ENCODE measurements around the gene KDM2A. TPM values are rescaled to one million over a fixed set of nuclear protein-coding genes. Genes with fewer than 3 reads are reported as not detected.

KDM2A gene
- total RNA-seq, 2 experiments from 2014 or later, result 90.3 to 93.1 TPM

DNA sequence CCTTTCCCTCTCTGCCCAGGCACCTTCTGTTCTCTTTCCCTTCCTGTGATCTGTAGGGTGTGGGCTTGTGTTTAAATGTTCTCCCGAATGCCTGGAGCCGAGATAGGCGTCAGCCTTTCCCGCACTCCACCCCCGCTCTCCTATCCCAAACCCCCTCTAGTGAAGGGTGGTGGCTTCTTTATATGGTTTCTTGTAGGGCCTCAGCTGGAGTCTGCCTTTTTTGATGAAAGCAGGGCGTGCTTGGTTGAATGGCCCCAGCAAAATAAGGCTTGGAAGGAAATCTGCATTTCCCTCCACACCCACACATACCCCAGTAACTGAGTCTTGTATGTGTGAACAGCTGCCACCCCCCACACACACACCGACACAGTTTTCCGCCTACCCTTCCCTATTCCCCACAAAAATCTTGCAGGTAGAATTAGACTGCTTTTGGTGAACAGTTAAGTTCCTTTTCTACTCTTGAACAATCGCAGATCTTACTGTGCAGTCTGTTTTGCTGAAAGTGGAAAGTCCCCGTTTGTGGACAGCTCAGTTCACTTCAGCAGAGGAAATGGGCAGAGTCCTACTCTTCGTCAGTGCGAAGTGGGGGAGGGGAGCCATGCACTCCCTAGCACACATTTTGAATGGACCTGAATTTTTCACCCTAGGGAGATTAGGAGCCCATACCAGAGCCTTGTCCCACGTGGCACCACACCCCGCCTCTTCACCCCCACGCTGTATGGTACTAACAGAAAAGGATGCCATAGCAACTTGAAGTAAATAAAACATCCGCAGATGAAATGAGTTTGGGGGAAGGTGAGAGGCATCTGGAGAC, 121.7 kb downstream of the KDM2A start:
- CTCF ChIA-PET, result interaction anchor here (0.8 to 3.0 kb wide), 16 partner anchors 8 to 159 kb away, joined by 3 to 28 read pairs (median 5); no protein-coding TSS in a partner anchor
- peaks cover 49% of the 10 kb centered on the region for H3K4me1 Mint-ChIP-seq (ENCODE audit: low read depth)

DNA sequence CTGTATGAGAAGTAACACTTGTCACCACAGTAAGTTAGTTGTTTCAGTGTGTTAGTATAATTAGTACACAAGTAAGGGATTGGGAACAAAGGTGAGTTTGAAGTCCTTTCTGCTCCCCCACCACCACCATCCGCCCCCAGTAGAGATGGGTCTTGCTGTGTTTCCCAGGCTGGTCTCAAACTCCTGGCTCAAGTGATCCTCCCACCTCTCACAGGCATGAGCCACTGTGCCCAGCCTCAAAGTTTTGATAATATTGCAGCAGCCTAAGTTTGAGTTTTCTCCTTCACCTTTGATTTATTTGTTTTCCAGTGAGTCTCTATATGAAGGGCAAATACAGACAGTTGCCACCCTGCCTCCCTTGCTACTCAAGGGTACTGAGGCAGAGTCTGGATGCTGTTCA, 123.5 kb downstream of the KDM2A start:
- H3K27me3 Mint-ChIP-seq (ENCODE audit: low read depth), result no peaks in the 10 kb centered on the region
- CTCF ChIA-PET, result interaction anchor here (1.0 to 1.3 kb wide), 2 partner anchors 20 to 103 kb away, joined by 3 to 4 read pairs; no protein-coding TSS in a partner anchor

More for the DNA sequence above, 121.7 kb downstream of the KDM2A start:
- Mint-ChIP-seq H3K27me3 (ENCODE audit: low read depth) (no peaks in the 10 kb centered on the region), H3K4me3 (peak overlapping the region; percentile 100), H3K9me3 (ENCODE audit: insufficient read depth) (no peaks in the 10 kb centered on the region), H3K36me3 (ENCODE audit: low read depth) (peaks cover 52% of the 10 kb centered on the region), H3K27ac (peak overlapping the region; percentile 98)
- POLR2A ChIA-PET, result interaction anchor here (0.7 to 3.1 kb wide), 20 partner anchors 12 to 398 kb away, joined by 3 to 39 read pairs (median 6); partner anchors contain the start of genes ANKRD13D and RCE1
- ATAC-seq (peak; percentile 51), DNase-seq (peak; percentile 82)

DNA sequence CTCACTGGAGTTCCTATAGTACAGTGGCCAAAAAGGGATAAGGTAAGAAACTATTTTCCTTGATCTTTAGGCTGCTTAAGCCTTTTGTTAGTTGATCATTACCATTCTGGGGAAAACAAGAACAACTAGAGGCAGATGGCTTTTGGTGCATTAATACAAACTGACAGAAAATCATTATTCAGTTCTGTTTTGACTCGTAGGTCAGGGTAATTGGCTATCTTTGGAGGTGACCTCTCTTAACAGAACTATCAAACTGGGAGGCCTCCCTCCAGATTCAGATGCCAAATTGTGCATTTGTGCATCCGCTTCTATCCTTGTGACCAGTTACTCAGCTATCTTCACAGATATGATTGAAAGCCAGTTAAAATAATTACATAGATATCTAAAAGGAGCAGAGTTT, 124.0 kb downstream of the KDM2A start:
- H3K4me1 Mint-ChIP-seq (ENCODE audit: low read depth), result peaks cover 49% of the 10 kb centered on the region
- no peak for ATAC-seq

More for the DNA sequence above, 123.5 kb downstream of the KDM2A start:
- Mint-ChIP-seq H3K9me3 (ENCODE audit: insufficient read depth) (no peaks in the 10 kb centered on the region), H3K36me3 (ENCODE audit: low read depth) (peaks cover 62% of the 10 kb centered on the region), H3K4me3 (peak overlapping the region; percentile 100), H3K27ac (peak overlapping the region; percentile 98), H3K4me1 (ENCODE audit: low read depth) (peaks cover 49% of the 10 kb centered on the region)
- DNase-seq (no peak), ATAC-seq (no peak)
- POLR2A ChIA-PET, result no interaction called here

DNA sequence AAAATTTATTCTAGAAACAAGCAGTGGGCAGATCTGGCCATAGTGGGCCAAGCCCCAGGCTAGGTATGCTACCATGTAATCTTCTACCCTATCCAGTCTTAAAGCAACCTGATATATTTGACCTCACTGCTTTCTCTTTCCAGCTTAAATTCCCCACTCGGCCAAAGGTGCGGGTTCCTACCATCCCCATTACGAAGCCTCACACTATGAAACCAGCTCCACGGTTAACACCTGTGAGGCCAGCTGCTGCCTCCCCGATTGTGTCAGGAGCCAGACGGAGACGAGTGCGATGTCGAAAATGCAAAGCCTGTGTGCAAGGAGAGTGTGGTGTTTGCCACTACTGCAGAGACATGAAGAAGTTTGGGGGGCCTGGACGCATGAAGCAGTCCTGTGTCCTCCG, 126.0 kb downstream of the KDM2A start:
- H3K27me3 Mint-ChIP-seq (ENCODE audit: low read depth), result no peaks in the 10 kb centered on the region
- ATAC-seq (no peak), DNase-seq (no peak)
- CTCF ChIA-PET, result interaction anchor here (0.9 kb wide), 1 partner anchor 32 kb away, joined by 4 read pairs; no protein-coding TSS in a partner anchor
- H3K4me3 Mint-ChIP-seq, result no peak overlapping the region
- peaks cover 84% of the 10 kb centered on the region for H3K36me3 Mint-ChIP-seq (ENCODE audit: low read depth)
- no peaks in the 10 kb centered on the region for H3K9me3 Mint-ChIP-seq (ENCODE audit: insufficient read depth)
- H3K27ac Mint-ChIP-seq, result no peak overlapping the region
- POLR2A ChIA-PET, result no interaction called here
- peaks cover 43% of the 10 kb centered on the region for H3K4me1 Mint-ChIP-seq (ENCODE audit: low read depth)

More for the DNA sequence above, 124.0 kb downstream of the KDM2A start:
- Mint-ChIP-seq H3K4me3 (no peak overlapping the region), H3K9me3 (ENCODE audit: insufficient read depth) (no peaks in the 10 kb centered on the region), H3K27ac (peak overlapping the region; percentile 98), H3K27me3 (ENCODE audit: low read depth) (no peaks in the 10 kb centered on the region), H3K36me3 (ENCODE audit: low read depth) (peaks cover 65% of the 10 kb centered on the region)
- DNase-seq, result no peak
- ChIA-PET CTCF (interaction anchor here (0.7 to 1.3 kb wide), 3 partner anchors 10 to 103 kb away, joined by 3 to 4 read pairs (median 3); no protein-coding TSS in a partner anchor), POLR2A (no interaction called here)

DNA sequence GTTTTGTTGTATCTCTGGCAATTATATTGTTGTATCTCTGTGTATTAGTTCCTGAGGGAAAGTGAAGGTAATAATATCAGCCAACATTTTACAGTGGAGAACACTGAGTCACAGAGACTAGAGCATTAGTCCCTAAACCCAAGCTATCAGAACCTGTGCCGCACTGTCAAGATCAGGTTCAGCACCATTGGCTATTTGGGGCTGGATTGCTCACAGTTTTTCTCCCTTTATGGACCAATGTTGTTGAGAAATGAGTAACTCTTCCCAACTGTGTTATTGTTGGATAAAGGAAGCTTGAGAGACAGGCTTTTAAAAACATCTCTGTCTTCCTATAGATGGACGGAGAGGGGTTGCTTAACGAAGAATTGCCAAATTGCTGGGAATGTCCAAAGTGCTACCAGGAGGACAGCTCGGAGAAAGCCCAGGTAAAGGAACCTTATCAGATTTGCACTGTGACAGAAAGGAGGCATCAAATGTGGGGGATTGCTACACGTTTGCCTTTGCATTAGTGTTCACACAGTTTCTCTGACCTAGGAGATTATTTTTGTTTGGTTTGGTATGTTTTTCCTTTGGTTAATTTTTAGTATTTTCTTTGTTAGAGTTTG, 129.0 kb downstream of the KDM2A start:
- ATAC-seq (no peak), DNase-seq (no peak)
- ChIA-PET CTCF (interaction anchor here (1.1 to 1.2 kb wide), 2 partner anchors 14 to 69 kb away, joined by 3 read pairs; no protein-coding TSS in a partner anchor), POLR2A (interaction anchor here (0.8 to 1.1 kb wide), 2 partner anchors 8 to 23 kb away, joined by 3 to 4 read pairs; no protein-coding TSS in a partner anchor)
- Mint-ChIP-seq H3K4me3 (no peak overlapping the region), H3K9me3 (ENCODE audit: insufficient read depth) (no peaks in the 10 kb centered on the region), H3K4me1 (ENCODE audit: low read depth) (peaks cover 41% of the 10 kb centered on the region), H3K27ac (peak overlapping the region; percentile 36), H3K27me3 (ENCODE audit: low read depth) (no peaks in the 10 kb centered on the region), H3K36me3 (ENCODE audit: low read depth) (peaks cover 83% of the 10 kb centered on the region)

DNA sequence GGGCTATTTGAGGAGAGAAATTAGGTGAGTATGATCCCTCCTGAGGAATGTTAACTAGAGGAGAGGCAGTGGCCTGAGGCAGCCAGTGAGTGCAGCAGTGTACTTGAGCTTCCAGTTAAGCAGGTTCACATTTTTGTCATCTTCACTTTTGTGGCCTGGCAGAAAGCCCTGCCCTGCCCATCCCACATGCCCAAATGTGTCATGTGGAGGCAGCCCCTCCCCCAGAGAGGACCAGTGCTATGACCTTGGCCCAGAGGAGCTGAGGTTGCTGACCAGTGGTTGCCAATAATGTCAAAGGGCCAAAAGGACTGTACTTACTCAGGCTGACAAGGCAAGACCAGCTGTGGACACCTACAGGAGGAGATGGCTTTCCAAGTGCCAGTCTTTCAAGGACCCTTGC, 129.6 kb downstream of the KDM2A start:
- ChIA-PET POLR2A (interaction anchor here (0.8 to 1.1 kb wide), 2 partner anchors 9 to 23 kb away, joined by 3 to 4 read pairs; no protein-coding TSS in a partner anchor), CTCF (no interaction called here)
- H3K36me3 Mint-ChIP-seq (ENCODE audit: low read depth), result peaks cover 83% of the 10 kb centered on the region
- DNase-seq, result no peak
- no peaks in the 10 kb centered on the region for H3K27me3 Mint-ChIP-seq (ENCODE audit: low read depth)
- no peak overlapping the region for H3K4me3 Mint-ChIP-seq
- peak overlapping the region; percentile 39 for H3K27ac Mint-ChIP-seq
- ATAC-seq, result no peak
- peaks cover 44% of the 10 kb centered on the region for H3K4me1 Mint-ChIP-seq (ENCODE audit: low read depth)
- no peaks in the 10 kb centered on the region for H3K9me3 Mint-ChIP-seq (ENCODE audit: insufficient read depth)

DNA sequence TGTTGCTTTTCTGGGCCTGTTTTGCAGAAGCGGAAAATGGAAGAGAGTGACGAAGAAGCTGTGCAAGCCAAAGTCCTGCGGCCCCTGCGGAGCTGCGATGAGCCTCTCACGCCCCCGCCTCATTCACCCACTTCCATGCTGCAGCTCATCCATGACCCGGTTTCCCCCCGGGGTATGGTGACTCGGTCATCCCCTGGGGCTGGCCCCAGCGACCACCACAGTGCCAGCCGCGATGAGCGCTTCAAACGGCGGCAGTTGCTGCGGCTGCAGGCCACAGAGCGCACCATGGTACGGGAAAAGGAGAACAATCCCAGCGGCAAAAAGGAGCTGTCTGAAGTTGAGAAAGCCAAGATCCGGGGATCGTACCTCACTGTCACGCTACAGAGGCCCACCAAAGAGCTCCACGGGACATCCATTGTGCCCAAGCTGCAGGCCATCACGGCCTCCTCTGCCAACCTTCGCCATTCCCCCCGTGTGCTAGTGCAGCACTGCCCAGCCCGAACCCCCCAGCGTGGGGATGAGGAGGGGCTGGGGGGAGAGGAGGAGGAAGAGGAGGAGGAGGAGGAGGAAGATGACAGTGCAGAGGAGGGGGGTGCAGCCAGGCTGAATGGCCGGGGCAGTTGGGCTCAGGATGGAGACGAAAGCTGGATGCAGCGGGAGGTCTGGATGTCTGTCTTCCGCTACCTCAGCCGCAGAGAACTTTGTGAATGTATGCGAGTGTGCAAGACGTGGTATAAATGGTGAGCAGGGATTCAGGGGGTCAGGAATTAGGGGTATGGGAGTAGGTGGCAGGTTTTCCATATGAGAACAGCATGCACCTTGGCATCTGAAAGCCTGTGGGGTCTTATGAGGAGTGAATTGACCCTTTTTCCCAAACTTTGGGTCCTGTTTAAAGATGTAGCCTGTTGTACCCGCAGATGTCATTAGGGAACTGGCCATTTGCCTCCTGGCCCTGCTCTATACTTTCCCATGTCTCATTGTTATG, 131.3 kb downstream of the KDM2A start:
- ATAC-seq, result no peak
- ChIA-PET POLR2A (interaction anchor here (7.5 kb wide), 1 partner anchor 10 kb away, joined by 39 read pairs; no protein-coding TSS in a partner anchor), CTCF (interaction anchor here (1.0 to 3.6 kb wide), 3 partner anchors 10 to 14 kb away, joined by 4 to 28 read pairs (median 8); no protein-coding TSS in a partner anchor)
- Mint-ChIP-seq H3K27ac (no peak overlapping the region), H3K4me3 (no peak overlapping the region), H3K27me3 (ENCODE audit: low read depth) (no peaks in the 10 kb centered on the region), H3K9me3 (ENCODE audit: insufficient read depth) (no peaks in the 10 kb centered on the region), H3K36me3 (ENCODE audit: low read depth) (peaks cover 85% of the 10 kb centered on the region), H3K4me1 (ENCODE audit: low read depth) (peaks cover 44% of the 10 kb centered on the region)
- no peak for DNase-seq

DNA sequence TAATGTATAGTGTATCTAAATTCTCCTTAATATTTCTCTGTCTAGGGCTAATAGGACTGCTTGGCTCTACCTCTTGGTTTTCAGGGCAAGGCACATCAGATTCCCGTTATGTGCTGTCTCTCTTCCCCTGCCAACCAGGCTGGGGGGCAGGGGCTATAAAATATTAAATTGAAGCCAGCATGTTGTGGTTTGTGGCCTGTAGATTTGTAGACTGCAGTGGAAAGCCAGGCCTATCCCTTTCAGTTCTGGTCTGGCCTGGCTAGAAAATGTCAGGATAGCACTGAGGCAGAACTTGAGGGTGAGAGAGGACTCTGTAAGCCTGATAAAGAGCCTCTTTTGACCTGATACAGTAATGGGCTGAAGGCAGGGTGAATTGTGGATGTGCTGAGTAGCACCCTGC, 132.8 kb downstream of the KDM2A start:
- no peaks in the 10 kb centered on the region for H3K9me3 Mint-ChIP-seq (ENCODE audit: insufficient read depth)
- peaks cover 46% of the 10 kb centered on the region for H3K4me1 Mint-ChIP-seq (ENCODE audit: low read depth)
- ChIA-PET POLR2A (interaction anchor here (7.5 kb wide), 1 partner anchor 11 kb away, joined by 39 read pairs; no protein-coding TSS in a partner anchor), CTCF (interaction anchor here (1.0 to 3.6 kb wide), 8 partner anchors 11 to 129 kb away, joined by 4 to 54 read pairs (median 8); no protein-coding TSS in a partner anchor)
- H3K27me3 Mint-ChIP-seq (ENCODE audit: low read depth), result no peaks in the 10 kb centered on the region
- ATAC-seq, result no peak
- no peak for DNase-seq
- no peak overlapping the region for H3K4me3 Mint-ChIP-seq
- H3K27ac Mint-ChIP-seq, result peak overlapping the region; percentile 52
- peaks cover 85% of the 10 kb centered on the region for H3K36me3 Mint-ChIP-seq (ENCODE audit: low read depth)

DNA sequence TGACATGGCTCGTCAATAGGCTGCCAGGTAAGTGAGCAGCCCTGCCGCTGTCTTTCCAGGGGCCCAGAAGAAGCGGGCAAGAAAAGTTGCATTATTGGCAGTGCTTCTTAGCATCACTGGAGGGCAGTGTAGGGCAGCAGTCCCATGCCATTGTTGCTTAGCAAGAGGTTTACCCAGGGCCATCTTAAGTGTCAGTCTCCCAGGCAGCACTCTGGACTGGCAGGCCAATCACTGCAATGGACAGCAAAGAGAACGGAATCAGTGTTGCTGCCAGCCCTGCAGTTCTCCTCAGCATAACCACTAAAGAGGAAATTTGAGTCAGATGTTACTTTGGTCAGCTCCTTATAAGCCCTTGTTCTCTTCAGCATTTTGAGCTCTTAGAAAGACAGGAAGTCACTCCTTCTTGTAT, 133.8 kb downstream of the KDM2A start:
- Mint-ChIP-seq H3K27ac (peak overlapping the region; percentile 48), H3K36me3 (ENCODE audit: low read depth) (peaks cover 89% of the 10 kb centered on the region), H3K4me1 (ENCODE audit: low read depth) (peaks cover 46% of the 10 kb centered on the region), H3K27me3 (ENCODE audit: low read depth) (no peaks in the 10 kb centered on the region), H3K9me3 (ENCODE audit: insufficient read depth) (no peaks in the 10 kb centered on the region), H3K4me3 (no peak overlapping the region)
- ChIA-PET CTCF (interaction anchor here (0.7 to 3.6 kb wide), 20 partner anchors 9 to 171 kb away, joined by 3 to 54 read pairs (median 4); partner anchors contain the start of gene SSH3), POLR2A (interaction anchor here (1.7 to 7.5 kb wide), 2 partner anchors 9 to 12 kb away, joined by 7 to 39 read pairs; no protein-coding TSS in a partner anchor)
- DNase-seq (peak; percentile 65), ATAC-seq (peak; percentile 80)

DNA sequence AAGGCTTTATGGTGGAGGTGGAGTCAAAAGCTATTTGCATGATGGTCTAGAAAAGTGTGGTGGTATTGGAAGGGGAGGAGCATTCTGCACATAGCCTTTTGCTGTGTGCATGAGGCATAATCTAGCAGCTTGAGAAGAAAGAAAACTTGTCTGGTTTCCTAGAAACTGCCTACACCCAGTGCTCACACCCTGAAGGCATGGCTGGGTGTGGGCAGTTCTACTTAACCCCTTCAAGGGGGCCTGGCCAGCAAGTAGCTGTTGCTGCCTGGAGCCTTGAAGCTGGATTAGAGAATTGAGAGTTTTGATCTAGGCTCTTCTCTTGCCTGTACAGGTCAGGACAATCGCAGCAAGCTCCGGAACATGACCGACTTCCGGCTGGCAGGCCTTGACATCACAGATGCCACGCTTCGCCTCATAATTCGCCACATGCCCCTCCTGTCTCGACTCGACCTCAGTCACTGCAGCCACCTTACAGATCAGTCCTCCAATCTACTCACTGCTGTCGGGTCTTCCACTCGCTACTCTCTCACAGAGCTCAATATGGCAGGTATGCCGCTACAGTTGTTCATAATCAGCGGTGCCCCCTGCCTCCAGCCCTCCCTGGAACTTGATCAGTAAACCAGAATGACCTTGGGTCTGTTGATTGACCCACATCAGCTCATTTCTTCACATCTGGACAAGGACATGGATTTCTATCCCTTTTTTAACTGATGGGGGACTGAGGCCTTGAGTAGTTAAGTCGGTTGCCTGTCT, 135.0 kb downstream of the KDM2A start:
- Mint-ChIP-seq H3K27me3 (ENCODE audit: low read depth) (no peaks in the 10 kb centered on the region), H3K4me1 (ENCODE audit: low read depth) (peaks cover 47% of the 10 kb centered on the region), H3K9me3 (ENCODE audit: insufficient read depth) (no peaks in the 10 kb centered on the region), H3K4me3 (no peak overlapping the region), H3K27ac (peak overlapping the region; percentile 57), H3K36me3 (ENCODE audit: low read depth) (peaks cover 77% of the 10 kb centered on the region)
- ChIA-PET POLR2A (interaction anchor here (1.7 to 7.5 kb wide), 2 partner anchors 8 to 14 kb away, joined by 7 to 39 read pairs; no protein-coding TSS in a partner anchor), CTCF (interaction anchor here (1.0 to 3.6 kb wide), 13 partner anchors 9 to 172 kb away, joined by 3 to 54 read pairs (median 7); no protein-coding TSS in a partner anchor)
- ATAC-seq (no peak), DNase-seq (no peak)

Measured in activated CD8-positive, alpha-beta T cell treated with anti-CD3 and anti-CD28 coated beads, Interleukin-2, amount 10 ng/mL, durations not matched to agents 7 days and 5 days (primary cell).